Tibial artery (tissue), 4 donors: ENCODE measurements around the gene ANKS3.

Source experiments
- DNase-seq, 2 donors: peaks; one replicate each; pipeline ENCODE4 v3.0.0-alpha.2; 2019
- H3K27ac ChIP-seq, 2 donors: fragments of 200-600 bp; sonication (generic) in 1 of 2; 1 replicate in 1 of 2; 2 replicates in 1 of 2; pipeline ENCODE4 v1.5.1; 2018 to 2019; ENCODE audit warnings: mild to moderate bottlenecking in 1 of 2
- H3K27me3 ChIP-seq, 2 donors: fragments of 200-600 bp; sonication (generic) in 1 of 2; one replicate each; pipeline versions ENCODE4 v1.5.1 to v1.6.0; 2016 to 2019
- H3K36me3 ChIP-seq, 3 donors: fragments of 200-600 bp; sonication (generic) in 2 of 3; one replicate each; pipeline ENCODE4 v1.5.1; 2016 to 2019; ENCODE audit warnings: mild to moderate bottlenecking in 2 of 3
- H3K4me1 ChIP-seq, 4 donors: fragments of 200-600 bp; sonication (generic) in 2 of 4; 1 replicate in 3 of 4; 2 replicates in 1 of 4; pipeline ENCODE4 v1.5.1; 2016 to 2019
- H3K4me3 ChIP-seq, 2 donors: fragments of 200-600 bp; sonication (generic) in 1 of 2; 1 replicate in 1 of 2; 2 replicates in 1 of 2; pipeline ENCODE4 v1.5.1; 2018 to 2019; ENCODE audit warnings: mild to moderate bottlenecking in 2 of 2
- H3K9me3 ChIP-seq, 3 donors: fragments of 200-600 bp; sonication (generic) in 1 of 3; one replicate each; pipeline ENCODE4 v1.5.1; 2016 to 2019
- intact Hi-C: fragments of 100-400 bp; cut with DNase I; formaldehyde crosslinking; loops from one replicate; pipeline ENCODE4 v1.15.0; 2023; ENCODE audit warnings: low total_unique reads
- TF ChIP-seq, protein P1 (sequence below), 2 experiments: fragments of 200-600 bp in 1 of 2; fragments of 450-650 bp in 1 of 2; IDR thresholded peaks; one replicate each; pipeline ENCODE4 v1.5.1; 2017 to 2019; ENCODE audit warnings: antibody characterized with exemption in 2 of 2, mild to moderate bottlenecking in 1 of 2, moderate library complexity in 1 of 2

The ANKS3 gene

GRCh38 chr16:4763791-4764190 is 29.7 kb upstream of the ANKS3 start:
- H3K27me3 ChIP-seq = no peaks in the 10 kb centered on the region
- no peak for DNase-seq
- TF ChIP-seq, protein P1, sequence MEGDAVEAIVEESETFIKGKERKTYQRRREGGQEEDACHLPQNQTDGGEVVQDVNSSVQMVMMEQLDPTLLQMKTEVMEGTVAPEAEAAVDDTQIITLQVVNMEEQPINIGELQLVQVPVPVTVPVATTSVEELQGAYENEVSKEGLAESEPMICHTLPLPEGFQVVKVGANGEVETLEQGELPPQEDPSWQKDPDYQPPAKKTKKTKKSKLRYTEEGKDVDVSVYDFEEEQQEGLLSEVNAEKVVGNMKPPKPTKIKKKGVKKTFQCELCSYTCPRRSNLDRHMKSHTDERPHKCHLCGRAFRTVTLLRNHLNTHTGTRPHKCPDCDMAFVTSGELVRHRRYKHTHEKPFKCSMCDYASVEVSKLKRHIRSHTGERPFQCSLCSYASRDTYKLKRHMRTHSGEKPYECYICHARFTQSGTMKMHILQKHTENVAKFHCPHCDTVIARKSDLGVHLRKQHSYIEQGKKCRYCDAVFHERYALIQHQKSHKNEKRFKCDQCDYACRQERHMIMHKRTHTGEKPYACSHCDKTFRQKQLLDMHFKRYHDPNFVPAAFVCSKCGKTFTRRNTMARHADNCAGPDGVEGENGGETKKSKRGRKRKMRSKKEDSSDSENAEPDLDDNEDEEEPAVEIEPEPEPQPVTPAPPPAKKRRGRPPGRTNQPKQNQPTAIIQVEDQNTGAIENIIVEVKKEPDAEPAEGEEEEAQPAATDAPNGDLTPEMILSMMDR (IDR thresholded peaks at IDR 0.05) = no peak
- H3K4me1 ChIP-seq = peaks cover 0 to 37% (median 23%) of the 10 kb centered on the region in 4 donors
- H3K4me3 ChIP-seq = no peak overlapping the region
- intact Hi-C loops = no loop called here
- H3K36me3 ChIP-seq = peaks cover 38 to 68% (median 49%) of the 10 kb centered on the region in 3 donors
- H3K9me3 ChIP-seq = no peaks in the 10 kb centered on the region
- no peak overlapping the region for H3K27ac ChIP-seq

DNA sequence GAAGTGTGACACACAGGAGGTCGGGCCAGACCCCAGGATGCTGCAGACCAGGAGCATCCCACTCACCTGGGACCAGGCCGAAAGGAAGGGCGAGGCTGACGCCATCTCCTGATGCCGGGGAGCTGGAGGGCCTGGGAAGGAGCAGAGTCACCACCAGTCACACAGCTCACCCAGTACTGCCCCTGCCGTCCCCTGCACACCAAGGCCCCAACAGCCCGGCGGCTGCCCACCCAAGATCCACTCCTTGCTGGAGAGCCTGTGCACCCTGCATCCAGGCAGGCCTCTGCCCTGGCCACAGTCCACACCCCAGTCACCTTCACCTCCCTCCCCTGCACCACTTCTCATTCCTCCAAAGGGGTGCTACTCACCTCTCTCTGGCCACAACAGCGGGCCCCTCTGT is 28.1 kb upstream of the ANKS3 start:
- no peak for DNase-seq
- no peaks in the 10 kb centered on the region for H3K9me3 ChIP-seq
- intact Hi-C loops = no loop called here
- H3K4me1 ChIP-seq = peaks cover 0 to 26% (median 16%) of the 10 kb centered on the region in 4 donors
- no peak overlapping the region for H3K4me3 ChIP-seq
- TF ChIP-seq, protein P1 (IDR thresholded peaks at IDR 0.05) = no peak
- no peaks in the 10 kb centered on the region for H3K27me3 ChIP-seq
- no peak overlapping the region for H3K27ac ChIP-seq
- H3K36me3 ChIP-seq = peaks cover 53 to 84% (median 64%) of the 10 kb centered on the region in 3 donors

GRCh38 chr16:4760221-4760910 is 26.3 kb upstream of the ANKS3 start:
- Histone ChIP-seq H3K4me1 (peaks cover 0 to 14% (median 5%) of the 10 kb centered on the region in 4 donors), H3K27me3 (no peaks in the 10 kb centered on the region), H3K9me3 (no peaks in the 10 kb centered on the region), H3K36me3 (peaks cover 58 to 99% (median 83%) of the 10 kb centered on the region in 3 donors), H3K27ac (no peak overlapping the region), H3K4me3 (no peak overlapping the region)
- DNase-seq = no peak
- intact Hi-C loops = no loop called here
- TF ChIP-seq, protein P1 (IDR thresholded peaks at IDR 0.05) = no peak

GRCh38 chr16:4755687-4756086 is 21.6 kb upstream of the ANKS3 start:
- no peaks in the 10 kb centered on the region for H3K9me3 ChIP-seq
- no peaks in the 10 kb centered on the region for H3K4me1 ChIP-seq
- H3K36me3 ChIP-seq = peaks cover 79 to 100% (median 98%) of the 10 kb centered on the region in 3 donors
- no peak for DNase-seq
- no peak overlapping the region for H3K27ac ChIP-seq
- no peak overlapping the region for H3K4me3 ChIP-seq
- intact Hi-C loops = no loop called here
- no peaks in the 10 kb centered on the region for H3K27me3 ChIP-seq
- TF ChIP-seq, protein P1 (IDR thresholded peaks at IDR 0.05) = no peak

DNA sequence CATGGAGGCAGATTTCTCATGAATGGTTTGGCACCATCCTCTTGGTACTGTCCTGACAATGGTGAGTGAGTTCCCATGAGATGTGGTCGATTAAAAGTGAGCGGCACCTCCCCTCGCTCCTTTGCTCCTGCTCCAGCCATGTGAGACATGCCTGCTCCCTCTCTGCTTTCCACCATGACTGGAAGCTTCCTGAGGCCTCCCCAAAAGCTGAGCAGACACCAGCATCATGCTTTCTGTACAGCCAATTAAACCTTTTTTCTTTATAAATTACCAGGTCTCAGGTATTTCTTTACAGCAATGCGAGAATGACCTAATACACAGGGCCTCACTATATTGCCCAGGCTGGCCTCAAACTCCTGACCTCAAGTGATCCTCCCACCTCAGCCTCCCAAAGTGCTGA is 20.8 kb upstream of the ANKS3 start:
- TF ChIP-seq, protein P1 (IDR thresholded peaks at IDR 0.05) = no peak
- Histone ChIP-seq H3K4me3 (no peak overlapping the region), H3K27me3 (no peaks in the 10 kb centered on the region), H3K27ac (no peak overlapping the region), H3K4me1 (no peaks in the 10 kb centered on the region), H3K9me3 (no peaks in the 10 kb centered on the region), H3K36me3 (peaks cover 72 to 100% (median 98%) of the 10 kb centered on the region in 3 donors)
- no peak for DNase-seq
- intact Hi-C loops = no loop called here
